Transverse colon (tissue), 4 donors: ENCODE measurements around the gene SDK1.
"Not testable (repeated sequence)": the region's sequence is repeated elsewhere in the genome, so short reads cannot be mapped to it uniquely, and the experiment has no call there.

Experiments used
- CTCF ChIP-seq, 5 experiments: fragments of 200-600 bp in 3 of 5; fragments of 450-650 bp in 2 of 5; sonication (generic) in 3 of 5; IDR thresholded peaks; 1 replicate in 2 of 5; 2 replicates in 3 of 5; pipeline ENCODE4 v1.5.1; 2016 to 2017; ENCODE audit warnings: antibody characterized with exemption in 5 of 5, inconsistent platforms in 3 of 5, mild to moderate bottlenecking in 2 of 5, moderate library complexity in 1 of 5
- EP300 ChIP-seq: sonication (generic); formaldehyde crosslinking; IDR thresholded peaks from one replicate; pipeline ENCODE4 v1.6.1; 2017; ENCODE audit warnings: antibody characterized with exemption, low read depth
- POLR2A ChIP-seq: fragments of 450-650 bp; IDR thresholded peaks from one replicate; pipeline ENCODE4 v1.6.1; 2016; ENCODE audit warnings: antibody characterized with exemption, mild to moderate bottlenecking, moderate library complexity
- POLR2AphosphoS5 ChIP-seq, 3 donors: sonication (generic); formaldehyde crosslinking; IDR thresholded peaks; one replicate each; pipeline ENCODE4 v1.6.1; 2016; ENCODE audit warnings: antibody characterized with exemption in 3 of 3

DNA sequence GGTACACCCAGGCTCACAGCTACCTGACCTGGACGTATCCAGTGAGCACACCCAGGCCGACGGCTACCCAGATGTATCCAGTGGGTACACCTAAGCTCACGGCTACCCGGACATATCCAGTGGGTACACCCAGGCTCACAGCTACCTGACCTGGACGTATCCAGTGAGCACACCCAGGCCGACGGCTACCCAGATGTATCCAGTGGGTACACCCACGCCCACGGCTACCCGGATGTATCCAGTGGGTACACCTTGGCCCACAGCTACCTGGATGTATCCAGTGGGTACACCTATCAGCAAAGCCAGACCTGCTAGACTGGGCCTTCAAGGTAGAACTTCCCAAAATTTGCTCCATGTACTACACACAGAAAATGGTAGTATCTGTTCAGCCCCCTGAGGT, 662.7 kb downstream of the SDK1 start:
- TF ChIP-seq CTCF (IDR thresholded peaks at IDR 0.05); POLR2AphosphoS5 (IDR thresholded peaks at IDR 0.05); POLR2A; EP300: not testable (repeated sequence)
